ENCODE data around the gene EPB41L5.
A peak's percentile ranks its signal among the peaks of the same experiment; 100 is the strongest.

GRCh38 chr2:120110507-120110906 is 97.6 kb downstream of the EPB41L5 start:
- TF ChIP-seq CTCF (IDR thresholded peaks at IDR 0.05; ENCODE audit: low read depth, low read length, missing input control) (no peak), JUND (IDR thresholded peaks at IDR 0.05) (no peak), EGR1 (IDR thresholded peaks at IDR 0.05; ENCODE audit: low read depth in 2 of 2) (no peak), YY1 (IDR thresholded peaks at IDR 0.05) (no peak), ATF3 (IDR thresholded peaks at IDR 0.05) (peak; percentile 69), TAF1 (conservative IDR thresholded peaks at IDR 0.05) (no peak), GABPA (IDR thresholded peaks at IDR 0.05 in 1 of 2, conservative IDR thresholded peaks at IDR 0.05 in 1 of 2) (no peak), FOXA1 (IDR thresholded peaks at IDR 0.05) (no peak)
- TF ChIP-seq, protein P1, sequence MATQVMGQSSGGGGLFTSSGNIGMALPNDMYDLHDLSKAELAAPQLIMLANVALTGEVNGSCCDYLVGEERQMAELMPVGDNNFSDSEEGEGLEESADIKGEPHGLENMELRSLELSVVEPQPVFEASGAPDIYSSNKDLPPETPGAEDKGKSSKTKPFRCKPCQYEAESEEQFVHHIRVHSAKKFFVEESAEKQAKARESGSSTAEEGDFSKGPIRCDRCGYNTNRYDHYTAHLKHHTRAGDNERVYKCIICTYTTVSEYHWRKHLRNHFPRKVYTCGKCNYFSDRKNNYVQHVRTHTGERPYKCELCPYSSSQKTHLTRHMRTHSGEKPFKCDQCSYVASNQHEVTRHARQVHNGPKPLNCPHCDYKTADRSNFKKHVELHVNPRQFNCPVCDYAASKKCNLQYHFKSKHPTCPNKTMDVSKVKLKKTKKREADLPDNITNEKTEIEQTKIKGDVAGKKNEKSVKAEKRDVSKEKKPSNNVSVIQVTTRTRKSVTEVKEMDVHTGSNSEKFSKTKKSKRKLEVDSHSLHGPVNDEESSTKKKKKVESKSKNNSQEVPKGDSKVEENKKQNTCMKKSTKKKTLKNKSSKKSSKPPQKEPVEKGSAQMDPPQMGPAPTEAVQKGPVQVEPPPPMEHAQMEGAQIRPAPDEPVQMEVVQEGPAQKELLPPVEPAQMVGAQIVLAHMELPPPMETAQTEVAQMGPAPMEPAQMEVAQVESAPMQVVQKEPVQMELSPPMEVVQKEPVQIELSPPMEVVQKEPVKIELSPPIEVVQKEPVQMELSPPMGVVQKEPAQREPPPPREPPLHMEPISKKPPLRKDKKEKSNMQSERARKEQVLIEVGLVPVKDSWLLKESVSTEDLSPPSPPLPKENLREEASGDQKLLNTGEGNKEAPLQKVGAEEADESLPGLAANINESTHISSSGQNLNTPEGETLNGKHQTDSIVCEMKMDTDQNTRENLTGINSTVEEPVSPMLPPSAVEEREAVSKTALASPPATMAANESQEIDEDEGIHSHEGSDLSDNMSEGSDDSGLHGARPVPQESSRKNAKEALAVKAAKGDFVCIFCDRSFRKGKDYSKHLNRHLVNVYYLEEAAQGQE (IDR thresholded peaks at IDR 0.05) = no peak

All from liver (tissue), 3 donors.